SK-N-SH treated with all-trans-retinoic acid at 6 μM for 48 hours (cell line): ENCODE data around the gene MXRA8.

ENCODE experiments used
- ATAC-seq: fragments of 200-7000 bp; cut with Tn5 transposase; 3 replicates; pipeline ENCODE4 v1.9.1; 2020; ENCODE audit warnings: mild to moderate bottlenecking, moderate library complexity
- ARNTL ChIP-seq: fragments of 450-650 bp; formaldehyde crosslinking; IDR thresholded peaks from 2 replicates; pipeline ENCODE4 v1.5.0; 2020; ENCODE audit warnings: low read depth, mild to moderate bottlenecking, moderate library complexity, borderline replicate concordance
- BACH2 ChIP-seq: fragments of 250-450 bp; sonication (Bioruptor Pico); IDR thresholded peaks from 2 replicates; pipeline ENCODE4 v1.9.0; 2021; ENCODE audit warnings: mild to moderate bottlenecking, borderline replicate concordance
- CREB5 ChIP-seq: fragments of 250-450 bp; sonication (Bioruptor Pico); IDR thresholded peaks from 2 replicates; pipeline ENCODE4 v1.5.1; 2020; ENCODE audit warnings: low read depth, mild to moderate bottlenecking, moderate library complexity
- CSDC2 ChIP-seq: fragments of 250-450 bp; sonication (Bioruptor Pico); IDR thresholded peaks from 2 replicates; pipeline ENCODE4 v1.5.0; 2020; ENCODE audit warnings: mild to moderate bottlenecking, moderate library complexity
- CSRNP3 ChIP-seq: fragments of 250-450 bp; sonication (Bioruptor Pico); IDR thresholded peaks from 2 replicates; pipeline ENCODE4 v1.5.1; 2021; ENCODE audit warnings: mild to moderate bottlenecking, moderate library complexity
- GLIS3 ChIP-seq: fragments of 250-450 bp; sonication (Bioruptor Pico); IDR thresholded peaks from 2 replicates; pipeline ENCODE4 v1.5.0; 2020; ENCODE audit warnings: mild to moderate bottlenecking, moderate library complexity
- ISL1 ChIP-seq: fragments of 250-450 bp; sonication (Bioruptor Pico); IDR thresholded peaks from 2 replicates; pipeline ENCODE4 v2.1.2; 2022; ENCODE audit warnings: mild to moderate bottlenecking, moderate library complexity
- PATZ1 ChIP-seq: fragments of 250-450 bp; sonication (Bioruptor Pico); IDR thresholded peaks from 2 replicates; pipeline ENCODE4 v1.8.0; 2020; ENCODE audit warnings: mild to moderate bottlenecking, moderate library complexity, borderline replicate concordance
- POU6F1 ChIP-seq: fragments of 250-450 bp; sonication (Bioruptor Pico); IDR thresholded peaks from 2 replicates; pipeline ENCODE4 v1.8.0; 2021; ENCODE audit warnings: low read depth, mild to moderate bottlenecking, moderate library complexity, borderline replicate concordance
- PPARA ChIP-seq: fragments of 250-450 bp; sonication (Bioruptor Pico); IDR thresholded peaks from 2 replicates; pipeline ENCODE4 v1.5.0; 2020; ENCODE audit warnings: mild to moderate bottlenecking, borderline replicate concordance
- RARB ChIP-seq: fragments of 250-450 bp; sonication (Bioruptor Pico); IDR thresholded peaks from 2 replicates; pipeline ENCODE4 v1.8.0; 2021; ENCODE audit warnings: mild to moderate bottlenecking, moderate library complexity
- SNAI2 ChIP-seq: fragments of 250-450 bp; sonication (Bioruptor Pico); IDR thresholded peaks from 2 replicates; pipeline ENCODE4 v1.5.0; 2020; ENCODE audit warnings: mild to moderate bottlenecking, moderate library complexity
- TCF4 ChIP-seq: fragments of 250-450 bp; sonication (Bioruptor Pico); IDR thresholded peaks from 2 replicates; pipeline ENCODE4 v1.8.0; 2021; ENCODE audit warnings: mild to moderate bottlenecking, moderate library complexity, borderline replicate concordance
- TSHZ2 ChIP-seq: fragments of 250-450 bp; sonication (Bioruptor Pico); IDR thresholded peaks from 2 replicates; pipeline ENCODE4 v1.5.0; 2020; ENCODE audit warnings: mild to moderate bottlenecking, moderate library complexity
- ZC3H10 ChIP-seq: fragments of 250-450 bp; sonication (Bioruptor Pico); IDR thresholded peaks from 2 replicates; pipeline ENCODE4 v1.5.1; 2021; ENCODE audit warnings: mild to moderate bottlenecking, moderate library complexity
- ZFP3 ChIP-seq: fragments of 250-450 bp; sonication (Bioruptor Pico); IDR thresholded peaks from 2 replicates; pipeline ENCODE4 v1.5.0; 2020; ENCODE audit warnings: mild to moderate bottlenecking, moderate library complexity
- ZFP30 ChIP-seq: fragments of 450-650 bp; formaldehyde crosslinking; IDR thresholded peaks from 2 replicates; pipeline ENCODE4 v1.5.0; 2022; ENCODE audit warnings: mild to moderate bottlenecking, moderate library complexity
- ZNF565 ChIP-seq: fragments of 450-650 bp; formaldehyde crosslinking; conservative IDR thresholded peaks from 2 replicates; pipeline ENCODE4 v1.5.0; 2020; ENCODE audit warnings: low read depth, mild to moderate bottlenecking, moderate library complexity
- ZNF8 ChIP-seq: fragments of 450-650 bp; formaldehyde crosslinking; IDR thresholded peaks from 2 replicates; pipeline ENCODE4 v1.5.0; 2020; ENCODE audit warnings: mild to moderate bottlenecking, moderate library complexity

The MXRA8 gene

GRCh38 chr1:1353389-1354151 is 4.8 kb downstream of the MXRA8 start (continued):
- no peak for TF ChIP-seq POU6F1 (CRISPR knock-in tag)
- TF ChIP-seq PATZ1 (CRISPR knock-in tag), result no peak
- TF ChIP-seq GLIS3 (CRISPR knock-in tag), result no peak
- no peak for TF ChIP-seq BACH2 (CRISPR knock-in tag)
- no peak for TF ChIP-seq ZNF8
- no peak for TF ChIP-seq ARNTL (CRISPR knock-in tag)
- no peak for TF ChIP-seq SNAI2 (CRISPR knock-in tag)
- TF ChIP-seq ZC3H10, result no peak
- TF ChIP-seq CREB5 (CRISPR knock-in tag), result no peak

GRCh38 chr1:1352786-1353388 is 5.5 kb downstream of the MXRA8 start:
- ATAC-seq, result no peak
- no peak for TF ChIP-seq GLIS3 (CRISPR knock-in tag)
- no peak for TF ChIP-seq RARB (CRISPR knock-in tag)
- no peak for TF ChIP-seq ARNTL (CRISPR knock-in tag)
- TF ChIP-seq ZNF8, result no peak
- TF ChIP-seq ZFP3 (CRISPR knock-in tag), result no peak
- no peak for TF ChIP-seq CSDC2
- TF ChIP-seq POU6F1 (CRISPR knock-in tag), result no peak
- TF ChIP-seq ZNF565 (CRISPR knock-in tag), result no peak
- TF ChIP-seq CREB5 (CRISPR knock-in tag), result no peak
- no peak for TF ChIP-seq ZFP30
- TF ChIP-seq PPARA (CRISPR knock-in tag), result no peak
- TF ChIP-seq TSHZ2, result no peak
- no peak for TF ChIP-seq PATZ1 (CRISPR knock-in tag)
- no peak for TF ChIP-seq ISL1 (CRISPR knock-in tag)
- no peak for TF ChIP-seq CSRNP3
- TF ChIP-seq TCF4 (CRISPR knock-in tag), result no peak
- no peak for TF ChIP-seq ZC3H10
- no peak for TF ChIP-seq BACH2 (CRISPR knock-in tag)
